Measurements from ENCODE around the gene ZBTB46.
"Not testable (repeated sequence)": the region's sequence is repeated elsewhere in the genome, so short reads cannot be mapped to it uniquely, and the experiment has no call there.

The ZBTB46 gene

GRCh38 chr20:63811491-63811875 is 19.6 kb downstream of the ZBTB46 start:
- DNase-seq, result no peak

DNA sequence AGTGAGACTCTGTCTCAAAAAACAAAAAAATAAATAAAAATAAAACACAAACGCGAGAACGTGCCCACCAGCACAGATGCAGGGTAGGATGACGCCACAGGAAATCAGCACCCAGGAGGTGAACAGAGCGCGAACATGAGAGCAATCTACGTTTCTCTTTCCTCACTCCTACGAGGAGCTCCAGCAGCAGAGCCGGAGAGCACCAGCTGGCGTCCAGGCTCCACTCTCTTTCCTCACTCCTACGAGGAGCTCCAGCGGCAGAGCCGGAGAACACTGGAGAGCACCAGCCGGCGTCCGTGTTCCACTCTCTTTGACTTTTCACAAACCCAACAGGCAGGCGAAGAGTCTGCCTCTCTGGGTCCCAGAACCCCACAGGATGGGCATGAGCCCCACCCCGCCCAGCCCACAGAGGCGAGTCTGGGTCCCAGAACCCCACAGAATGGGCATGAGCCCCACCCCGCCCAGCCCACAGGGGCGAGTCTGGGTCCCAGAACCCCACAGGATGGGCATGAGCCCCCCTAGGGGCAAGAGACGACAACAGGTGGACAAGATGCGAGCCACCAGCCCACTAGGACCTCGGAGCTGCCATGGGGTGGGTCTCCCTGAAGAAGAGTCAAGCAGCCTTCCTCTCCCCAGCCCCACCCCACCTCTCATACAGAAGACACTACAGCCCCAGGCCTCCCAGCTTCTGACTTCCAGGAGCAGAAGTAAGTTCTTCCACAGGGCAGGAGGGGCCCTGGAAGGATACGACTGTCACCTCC is 20.2 kb downstream of the ZBTB46 start:
- DNase-seq, result no peak

- DNase-seq, result no peak
Measured at GRCh38 chr20:63809856-63810255, 21.2 kb downstream of the ZBTB46 start.

- no peak for DNase-seq
Measured at GRCh38 chr20:63808964-63809674, 21.9 kb downstream of the ZBTB46 start.

GRCh38 chr20:63808145-63808724 is 22.8 kb downstream of the ZBTB46 start:
- no peak for DNase-seq

GRCh38 chr20:63807654-63808053 is 23.4 kb downstream of the ZBTB46 start:
- no peak for DNase-seq

DNA sequence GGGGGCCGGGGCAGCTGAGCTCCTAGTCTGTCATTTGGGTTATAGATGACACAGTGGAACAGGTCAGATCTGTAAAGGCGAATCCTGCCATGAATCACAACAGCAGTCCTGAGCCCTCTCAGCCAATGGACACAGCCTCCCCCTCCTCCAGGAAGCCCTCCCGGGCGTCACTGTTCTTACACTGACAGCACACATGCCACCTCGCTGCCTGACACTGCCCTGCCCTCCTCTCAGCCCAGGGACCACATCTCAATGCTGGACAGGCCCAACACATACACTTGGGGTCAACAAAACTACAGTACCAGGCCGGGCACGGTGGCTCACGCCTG is 26.8 kb downstream of the ZBTB46 start:
- DNase-seq, result no peak

GRCh38 chr20:63802469-63803240 is 28.4 kb downstream of the ZBTB46 start:
- no peak for DNase-seq

- DNase-seq, result not testable (repeated sequence)
Measured at GRCh38 chr20:63801174-63801573, 29.9 kb downstream of the ZBTB46 start.

DNA sequence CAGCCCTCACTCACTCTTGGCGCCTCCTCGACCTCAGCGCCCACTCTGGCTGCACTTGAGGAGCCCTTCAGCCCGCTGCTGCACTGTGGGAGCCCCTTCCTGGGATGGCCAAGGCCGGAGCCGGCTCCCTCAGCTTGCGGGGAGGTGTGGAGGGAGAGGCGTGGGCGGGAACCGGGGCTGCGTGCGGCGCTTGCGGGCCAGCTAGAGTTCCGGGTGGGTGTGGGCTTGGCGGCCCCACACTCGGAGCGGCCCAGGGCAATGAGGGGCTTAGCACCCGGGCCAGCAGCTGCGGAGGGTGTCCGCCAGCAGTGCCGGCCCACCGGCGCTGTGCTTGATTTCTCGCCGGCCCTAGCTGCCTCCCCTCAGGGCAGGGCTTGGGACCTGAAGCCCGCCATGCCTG is 30.7 kb downstream of the ZBTB46 start:
- DNase-seq, result not testable (repeated sequence)

GRCh38 chr20:63799127-63799526 is 31.9 kb downstream of the ZBTB46 start:
- DNase-seq, result not testable (repeated sequence)

DNA sequence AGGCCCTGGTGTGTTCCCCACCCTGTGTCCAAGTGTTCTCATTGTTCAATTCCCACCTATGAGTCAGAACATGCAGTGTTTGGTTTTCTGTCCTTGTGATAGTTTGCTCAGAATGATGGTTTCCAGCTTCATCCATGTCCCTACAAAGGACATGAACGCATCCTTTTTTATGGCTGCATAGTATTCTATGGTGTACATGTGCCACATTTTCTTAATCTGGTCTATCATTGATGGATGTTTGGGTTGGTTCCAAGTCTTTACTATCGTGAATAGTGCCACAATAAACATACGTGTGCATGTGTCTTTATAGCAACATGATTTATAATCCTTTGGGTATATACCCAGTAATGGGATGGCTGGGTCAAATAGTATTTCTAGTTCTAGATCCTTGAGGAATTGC is 33.9 kb downstream of the ZBTB46 start:
- not testable (repeated sequence) for DNase-seq

- no peak for DNase-seq
Measured at GRCh38 chr20:63795178-63795830, 35.8 kb downstream of the ZBTB46 start.

DNA sequence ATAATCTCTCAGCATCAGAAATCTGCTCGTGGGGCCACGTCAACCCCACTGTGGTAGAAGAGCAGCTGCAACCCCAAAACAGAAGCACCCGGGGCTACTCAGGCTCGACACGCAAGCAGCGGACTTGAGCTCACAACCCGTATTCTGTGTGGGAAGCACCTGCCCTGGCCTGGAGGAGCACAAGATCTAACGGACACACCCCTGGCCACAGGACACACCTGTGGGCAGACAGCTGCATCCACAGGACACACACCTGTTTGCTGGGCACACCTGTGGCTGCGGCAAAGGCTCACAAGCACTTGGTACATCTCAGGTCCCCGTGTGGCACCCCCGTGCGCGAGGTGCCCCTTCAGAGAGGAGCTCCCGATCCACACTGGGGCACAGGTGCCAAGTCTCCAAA is 36.5 kb downstream of the ZBTB46 start:
- no peak for DNase-seq

GRCh38 chr20:63792866-63793265 is 38.2 kb downstream of the ZBTB46 start:
- no peak for DNase-seq

GRCh38 chr20:63791497-63792156 is 39.4 kb downstream of the ZBTB46 start:
- DNase-seq, result no peak

DNA sequence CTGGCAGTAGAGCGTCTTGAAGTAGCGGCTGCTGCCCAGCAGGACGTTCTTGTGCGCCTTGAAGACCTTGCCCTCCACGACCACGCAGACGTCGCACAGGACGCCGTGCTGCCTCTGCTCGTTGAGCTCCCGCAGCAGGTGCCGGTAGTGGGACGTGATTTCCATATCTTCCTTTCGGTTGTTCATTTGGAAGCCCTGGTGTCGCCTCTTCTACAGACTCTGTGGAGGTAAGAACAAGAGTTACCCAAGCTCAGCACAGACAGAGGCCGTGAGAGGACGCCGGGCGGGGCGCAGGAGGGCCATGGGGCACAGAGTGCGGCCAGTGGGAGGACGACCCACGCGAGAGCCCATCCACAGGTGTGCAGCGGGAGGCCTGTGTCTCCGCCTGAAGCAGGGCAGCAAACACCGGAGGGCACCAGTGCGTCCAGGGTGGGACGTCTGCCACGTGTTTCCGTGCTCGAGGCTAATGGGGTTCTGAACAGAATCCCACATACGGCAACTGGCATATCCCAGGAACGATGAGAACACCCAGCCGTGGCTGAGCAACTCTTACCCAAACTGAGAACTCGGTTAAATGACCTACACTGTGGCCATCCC is 40.4 kb downstream of the ZBTB46 start:
- DNase-seq, result no peak

DNA sequence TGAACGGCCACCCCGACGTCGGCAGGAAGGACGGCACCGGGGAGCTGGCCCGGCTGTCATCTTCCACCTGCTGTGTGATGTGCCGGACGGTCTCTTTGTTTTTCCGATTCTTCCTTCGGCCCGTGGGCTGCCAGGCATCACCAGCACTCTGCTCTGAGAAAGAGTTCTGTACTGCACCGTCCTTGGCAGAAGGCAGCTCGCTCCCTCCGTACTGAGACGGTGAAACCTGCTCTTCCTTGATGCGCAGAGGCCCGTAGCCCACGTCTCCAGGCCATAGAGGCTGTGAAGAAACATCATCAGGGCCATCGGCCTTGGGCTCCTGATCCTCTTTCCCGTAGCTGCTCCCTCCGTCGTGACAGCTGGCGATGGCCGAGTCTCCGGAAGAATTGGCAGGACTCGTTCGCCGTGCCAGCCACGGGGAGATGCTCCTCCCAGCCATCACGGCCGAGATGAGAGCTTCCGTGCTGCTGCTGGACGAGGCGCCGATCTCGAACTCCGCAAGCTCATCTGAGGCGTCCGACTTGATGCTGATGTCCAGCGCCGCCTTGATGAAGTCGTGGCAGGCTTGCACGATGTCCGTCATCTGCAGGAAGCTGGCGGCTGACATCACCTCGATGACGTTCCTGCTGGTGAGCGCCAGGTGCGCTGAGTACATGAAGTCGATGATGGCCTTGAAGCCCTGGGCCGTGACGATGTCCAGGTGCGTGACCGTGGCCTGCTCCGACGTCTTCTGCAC is 41.1 kb downstream of the ZBTB46 start:
- no peak for DNase-seq

- DNase-seq, result no peak
Measured at GRCh38 chr20:63787749-63788148, 43.3 kb downstream of the ZBTB46 start.

DNA sequence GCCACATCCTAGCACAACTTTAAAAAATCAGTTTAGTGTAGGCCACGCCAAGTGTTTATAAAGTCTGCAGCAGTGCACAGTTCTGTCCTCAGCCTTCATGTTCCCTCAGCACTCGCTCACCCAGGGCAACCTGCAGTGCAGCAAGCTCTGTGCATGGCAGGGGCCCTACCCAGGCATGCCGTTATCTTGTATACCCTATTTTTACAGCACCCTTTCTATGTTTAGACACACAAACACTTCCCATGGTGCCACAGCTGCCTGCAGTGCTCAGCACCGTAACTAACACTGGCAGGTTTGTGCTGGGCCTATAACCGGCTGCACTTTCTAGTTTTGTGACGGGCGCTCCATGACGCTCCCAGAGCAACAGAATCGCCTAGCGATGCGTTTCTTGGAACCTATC is 43.8 kb downstream of the ZBTB46 start:
- no peak for DNase-seq

DNA sequence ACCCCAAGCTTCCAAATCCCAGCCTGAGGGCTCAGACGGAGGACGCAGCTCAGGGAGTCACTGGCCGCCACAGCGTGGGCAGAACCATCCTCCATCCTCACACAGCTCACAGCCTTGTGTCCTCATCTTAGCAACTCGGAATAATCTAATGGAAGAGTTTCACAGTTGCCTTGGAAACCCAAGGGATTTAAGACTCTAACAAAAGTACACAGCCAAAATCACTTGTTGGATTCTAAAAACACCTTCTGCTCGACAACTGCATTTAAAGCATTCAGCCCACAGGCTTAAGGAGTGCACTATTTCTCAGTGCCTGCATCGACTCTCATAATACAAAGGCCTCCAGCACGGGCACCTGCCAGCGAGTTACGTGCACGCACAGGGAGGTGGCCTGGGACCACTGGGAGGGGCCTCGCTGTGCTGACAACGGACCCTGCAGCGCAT is 45.4 kb downstream of the ZBTB46 start:
- DNase-seq, result no peak

Data from NCI-H345 (cell line).